ENCODE measurements around the gene AASDH.
A peak's percentile ranks its signal among the peaks of the same experiment; 100 is the strongest.

Gene AASDH

GRCh38 chr4:56391270-56391669, 4.0 kb upstream of the AASDH start:
- H3K4me3 ChIP-seq: no peak overlapping the region
- peaks cover 0 to 2% (median 0%) of the 10 kb centered on the region in 3 donors for H3K36me3 ChIP-seq
- H3K9me3 ChIP-seq: no peaks in the 10 kb centered on the region
- TF ChIP-seq CTCF (IDR thresholded peaks at IDR 0.05): no peak
- DNase-seq: no peak
- no peak overlapping the region for H3K27ac ChIP-seq
- no peaks in the 10 kb centered on the region for H3K27me3 ChIP-seq
- H3K4me1 ChIP-seq: peaks cover 0 to 18% (median 12%) of the 10 kb centered on the region in 4 donors
- intact Hi-C loops (cut with DNase I; ENCODE audit: low total_unique reads): no loop called here

- peaks cover 0 to 29% (median 12%) of the 10 kb centered on the region in 4 donors for H3K4me1 ChIP-seq
- H3K4me3 ChIP-seq: no peak overlapping the region
- intact Hi-C loops (cut with DNase I; ENCODE audit: low total_unique reads): no loop called here
- H3K27me3 ChIP-seq: no peaks in the 10 kb centered on the region
- no peak overlapping the region for H3K27ac ChIP-seq
- no peak for TF ChIP-seq CTCF (IDR thresholded peaks at IDR 0.05)
- H3K36me3 ChIP-seq: no peaks in the 10 kb centered on the region
- no peak for DNase-seq
- H3K9me3 ChIP-seq: no peaks in the 10 kb centered on the region
Measured at GRCh38 chr4:56389558-56389957, 2.3 kb upstream of the AASDH start.

- no peak for DNase-seq
- H3K36me3 ChIP-seq: no peaks in the 10 kb centered on the region
- H3K4me1 ChIP-seq: peaks cover 0 to 29% (median 12%) of the 10 kb centered on the region in 4 donors
- intact Hi-C loops (cut with DNase I; ENCODE audit: low total_unique reads): no loop called here
- H3K9me3 ChIP-seq: no peaks in the 10 kb centered on the region
- no peak for TF ChIP-seq CTCF (IDR thresholded peaks at IDR 0.05)
- H3K27me3 ChIP-seq: no peaks in the 10 kb centered on the region
- H3K27ac ChIP-seq: peak overlapping the region; percentile 81 to 87
- peak overlapping the region; percentile 58 for H3K4me3 ChIP-seq
Measured at GRCh38 chr4:56388306-56388705, 1.0 kb upstream of the AASDH start.

GRCh38 chr4:56386091-56386490, 1.2 kb downstream of the AASDH start:
- H3K9me3 ChIP-seq: no peaks in the 10 kb centered on the region
- peak overlapping the region in 1 of 2 donors; percentile 87 for H3K27ac ChIP-seq
- intact Hi-C loops (cut with DNase I; ENCODE audit: low total_unique reads): no loop called here
- peaks cover 0 to 29% (median 12%) of the 10 kb centered on the region in 4 donors for H3K4me1 ChIP-seq
- DNase-seq: no peak
- H3K4me3 ChIP-seq: peak overlapping the region; percentile 58
- H3K27me3 ChIP-seq: no peaks in the 10 kb centered on the region
- TF ChIP-seq CTCF (IDR thresholded peaks at IDR 0.05): no peak
- H3K36me3 ChIP-seq: peaks cover 0 to 9% (median 0%) of the 10 kb centered on the region in 3 donors

GRCh38 chr4:56375458-56375857, 11.8 kb downstream of the AASDH start:
- Histone ChIP-seq H3K4me3 (no peak overlapping the region), H3K27me3 (no peaks in the 10 kb centered on the region), H3K9me3 (no peaks in the 10 kb centered on the region), H3K27ac (no peak overlapping the region), H3K36me3 (peaks cover 9 to 16% (median 14%) of the 10 kb centered on the region in 3 donors), H3K4me1 (no peaks in the 10 kb centered on the region)
- TF ChIP-seq CTCF (IDR thresholded peaks at IDR 0.05): no peak
- intact Hi-C loops (cut with DNase I; ENCODE audit: low total_unique reads): no loop called here
- no peak for DNase-seq

GRCh38 chr4:56374956-56375355, 12.3 kb downstream of the AASDH start:
- no peak for DNase-seq
- H3K4me3 ChIP-seq: no peak overlapping the region
- no peak for TF ChIP-seq CTCF (IDR thresholded peaks at IDR 0.05)
- H3K9me3 ChIP-seq: no peaks in the 10 kb centered on the region
- H3K36me3 ChIP-seq: peaks cover 13 to 17% (median 16%) of the 10 kb centered on the region in 3 donors
- H3K4me1 ChIP-seq: no peaks in the 10 kb centered on the region
- H3K27me3 ChIP-seq: no peaks in the 10 kb centered on the region
- H3K27ac ChIP-seq: no peak overlapping the region
- intact Hi-C loops (cut with DNase I; ENCODE audit: low total_unique reads): no loop called here
